Mucosa of gallbladder (tissue), 1 donor: Measurements from ENCODE around the gene TAGLN. TPM values are rescaled to one million over a fixed set of nuclear protein-coding genes. Genes with fewer than 3 reads are reported as not detected.
"Not testable (repeated sequence)": the region's sequence is repeated elsewhere in the genome, so short reads cannot be mapped to it uniquely, and the experiment has no call there.

Experiments used
- DNase-seq: peaks from one replicate; pipeline ENCODE4 v3.0.0-alpha.2; 2020; ENCODE audit warnings: low spot score
- total RNA-seq: library from RNA; stranded (reverse); gene quantifications from one replicate; pipeline ENCODE4 v1.2.1, GENCODE V29; 2021
- donor health status: DM: no; HTN: no; CAD: no.

The TAGLN gene
- total RNA-seq, 1 donor from 2014 or later = 2,517 TPM

GRCh38 chr11:117195761-117196160, 3.4 kb upstream of the TAGLN start:
- no peak for DNase-seq

GRCh38 chr11:117197006-117197405, 2.2 kb upstream of the TAGLN start:
- no peak for DNase-seq

- DNase-seq = peak; percentile 48
Observed at GRCh38 chr11:117197516-117198456, 1.4 kb upstream of the TAGLN start.

- no peak for DNase-seq
Observed at GRCh38 chr11:117198613-117199012, 557 bp upstream of the TAGLN start.

GRCh38 chr11:117199916-117200812, 994 bp downstream of the TAGLN start:
- DNase-seq = no peak

GRCh38 chr11:117200813-117201657, 1.9 kb downstream of the TAGLN start:
- DNase-seq = no peak

- no peak for DNase-seq
Observed at GRCh38 chr11:117201658-117202305, 2.6 kb downstream of the TAGLN start.

GRCh38 chr11:117202386-117203068, 3.4 kb downstream of the TAGLN start:
- DNase-seq = no peak

GRCh38 chr11:117203069-117203407, 3.9 kb downstream of the TAGLN start:
- no peak for DNase-seq

- DNase-seq = no peak
Observed at GRCh38 chr11:117204283-117205080, 5.3 kb downstream of the TAGLN start.

- no peak for DNase-seq
Observed at GRCh38 chr11:117205211-117205818, 6.1 kb downstream of the TAGLN start.

- not testable (repeated sequence) for DNase-seq
Observed at GRCh38 chr11:117206111-117206510, 6.9 kb downstream of the TAGLN start.

- not testable (repeated sequence) for DNase-seq
Observed at GRCh38 chr11:117206859-117207258, 7.7 kb downstream of the TAGLN start.

GRCh38 chr11:117207481-117207880, 8.3 kb downstream of the TAGLN start:
- not testable (repeated sequence) for DNase-seq

GRCh38 chr11:117208710-117209109, 9.5 kb downstream of the TAGLN start:
- not testable (repeated sequence) for DNase-seq

- not testable (repeated sequence) for DNase-seq
Observed at GRCh38 chr11:117209351-117210125, 10.4 kb downstream of the TAGLN start.

- no peak for DNase-seq
Observed at GRCh38 chr11:117210620-117211019, 11.4 kb downstream of the TAGLN start.

GRCh38 chr11:117212697-117213355, 13.7 kb downstream of the TAGLN start:
- DNase-seq = no peak
